IMR-90 (cell line): Measurements from ENCODE around the gene MGAT4A. TPM values are rescaled to one million over a fixed set of nuclear protein-coding genes. Genes with fewer than 3 reads are reported as not detected.

Experiments used
- ATAC-seq: fragments of 200-7000 bp; cut with Tn5 transposase; 2 replicates; pipeline ENCODE4 v1.9.1; 2020; ENCODE audit warnings: low read depth, mild to moderate bottlenecking, moderate library complexity
- BruUV-seq: library from RNA; stranded (reverse); fragments of 400-500 nt; replicated peaks from 2 replicates; lab custom pipeline; 2021; lab: Mats Ljungman, UMichigan
- CTCF ChIA-PET: fragments of 300-600 bp; formaldehyde crosslinking; extraction: SDS; loops from one replicate; lab custom pipeline; 2021; ENCODE audit warnings: antibody characterized with exemption; lab: Yijun Ruan, JAX
- POLR2A ChIA-PET: fragments of 300-600 bp; sonication (Branson Sonifier 250); formaldehyde crosslinking; loops from one replicate; lab custom pipeline; 2022; ENCODE audit warnings: antibody characterized with exemption; ENCODE audit not compliant: unreplicated experiment; lab: Charles Lee
- DNase-seq: peaks from one replicate; pipeline ENCODE4 v3.0.0; 2013
- H2AFZ ChIP-seq: replicated peaks from 2 replicates; pipeline ENCODE3; 2013; ENCODE audit warnings: low read length, mild to moderate bottlenecking; ENCODE audit not compliant: poor library complexity
- H2AK5ac ChIP-seq: 2 replicates; pipeline ENCODE4 v1.6.1; 2013; ENCODE audit warnings: low read depth, low read length, inconsistent platforms
- H2AK9ac ChIP-seq: replicated peaks from 2 replicates; pipeline ENCODE3; 2013; ENCODE audit warnings: mild to moderate bottlenecking, low read depth, low read length, moderate library complexity; ENCODE audit not compliant: poor library complexity
- H2BK120ac ChIP-seq: 2 replicates; pipeline ENCODE4 v1.6.1; 2013; ENCODE audit warnings: low read depth, low read length, inconsistent platforms
- H2BK15ac ChIP-seq: 3 replicates; pipeline ENCODE4 v1.6.1; 2013; ENCODE audit warnings: low read depth, low read length, inconsistent platforms
- H2BK20ac ChIP-seq: 2 replicates; pipeline ENCODE4 v1.6.1; 2013; ENCODE audit warnings: low read depth, mild to moderate bottlenecking, inconsistent platforms, low read length, moderate library complexity
- H2BK5ac ChIP-seq: 2 replicates; pipeline ENCODE4 v1.6.1; 2013; ENCODE audit warnings: mild to moderate bottlenecking, low read depth, low read length, inconsistent platforms; ENCODE audit not compliant: poor library complexity, severe bottlenecking
- H3K14ac ChIP-seq: replicated peaks from 2 replicates; pipeline ENCODE4 v1.6.1; 2013; ENCODE audit warnings: low read depth, low read length, inconsistent platforms
- H3K18ac ChIP-seq: 2 replicates; pipeline ENCODE4 v1.6.1; 2013; ENCODE audit warnings: low read depth, low read length, control low read depth
- H3K23ac ChIP-seq: 2 replicates; pipeline ENCODE4 v1.6.1; 2013; ENCODE audit warnings: low read depth, low read length, inconsistent platforms
- H3K27ac ChIP-seq: 2 replicates; pipeline ENCODE4 v1.5.1; 2013; ENCODE audit warnings: mild to moderate bottlenecking, control low read depth, low read length; ENCODE audit not compliant: insufficient read depth
- H3K27me3 ChIP-seq: 2 replicates; pipeline ENCODE4 v1.6.1; 2013; ENCODE audit warnings: low read length; ENCODE audit not compliant: control insufficient read depth, insufficient read depth
- H3K36me3 ChIP-seq: 2 replicates; pipeline ENCODE4 v1.6.1; 2013; ENCODE audit warnings: low read length, mixed read lengths; ENCODE audit not compliant: control insufficient read depth, insufficient read depth
- H3K4ac ChIP-seq: 2 replicates; pipeline ENCODE4 v1.6.1; 2013; ENCODE audit warnings: low read depth, low read length, inconsistent platforms
- H3K4me1 ChIP-seq: 2 replicates; pipeline ENCODE4 v1.6.1; 2013; ENCODE audit warnings: low read length, mixed read lengths; ENCODE audit not compliant: control insufficient read depth, insufficient read depth
- H3K4me2 ChIP-seq: 2 replicates; pipeline ENCODE4 v1.6.1; 2013; ENCODE audit warnings: low read depth, mild to moderate bottlenecking, control low read depth, low read length, moderate library complexity
- H3K4me3 ChIP-seq: 2 replicates; pipeline ENCODE4 v1.5.1; 2013; ENCODE audit warnings: low read depth, mild to moderate bottlenecking, control low read depth, low read length, moderate library complexity; ENCODE audit not compliant: insufficient read depth
- H3K56ac ChIP-seq: 2 replicates; pipeline ENCODE4 v1.6.1; 2013; ENCODE audit warnings: low read length, inconsistent platforms; ENCODE audit not compliant: insufficient read depth; ENCODE audit errors: extremely low read depth
- H3K79me1 ChIP-seq, 2 experiments: 2 replicates each; pipeline ENCODE4 v1.6.1; 2013; ENCODE audit warnings: low read length in 2 of 2, inconsistent platforms in 1 of 2, low read depth in 1 of 2
- H3K9ac ChIP-seq: 2 replicates; pipeline ENCODE4 v1.6.1; 2013; ENCODE audit warnings: low read depth, low read length, control low read depth
- H3K9me1 ChIP-seq: 2 replicates; pipeline ENCODE4 v1.6.1; 2013; ENCODE audit warnings: low read length, inconsistent platforms; ENCODE audit not compliant: insufficient read depth
- H3K9me3 ChIP-seq: 2 replicates; pipeline ENCODE4 v1.6.1; 2013; ENCODE audit warnings: low read length; ENCODE audit not compliant: control insufficient read depth, insufficient read depth
- H4K20me1 ChIP-seq: 2 replicates; pipeline ENCODE4 v1.6.1; 2013; ENCODE audit warnings: low read length, inconsistent platforms; ENCODE audit not compliant: insufficient read depth
- H4K5ac ChIP-seq: 2 replicates; pipeline ENCODE4 v1.6.1; 2013; ENCODE audit warnings: mild to moderate bottlenecking, low read depth, low read length, control low read depth
- H4K8ac ChIP-seq, 2 experiments: 2 replicates each; pipeline ENCODE4 v1.6.1; 2013; ENCODE audit warnings: low read depth in 2 of 2, low read length in 2 of 2, control low read depth in 1 of 2, inconsistent platforms in 1 of 2
- H4K91ac ChIP-seq: 2 replicates; pipeline ENCODE4 v1.6.1; 2013; ENCODE audit warnings: low read depth, low read length, inconsistent platforms; ENCODE audit not compliant: insufficient read depth
- CEBPB ChIP-seq: IDR thresholded peaks from 2 replicates; pipeline ENCODE4 v1.6.1; 2012; ENCODE audit warnings: low read depth, low read length, improper control_type of control experiment
- CHD1 ChIP-seq: IDR thresholded peaks from 2 replicates; pipeline ENCODE4 v1.6.1; 2012; ENCODE audit warnings: low read depth, low read length, improper control_type of control experiment
- CTCF ChIP-seq: conservative IDR thresholded peaks from 2 replicates; pipeline ENCODE4 v1.5.1; 2012; ENCODE audit warnings: mild to moderate bottlenecking, low read depth, low read length, improper control_type of control experiment
- ELK1 ChIP-seq: fragments of 150-350 bp; IDR thresholded peaks from 2 replicates; pipeline ENCODE4 v1.6.1; 2016; ENCODE audit warnings: low read depth, mild to moderate bottlenecking, low read length, moderate library complexity, borderline replicate concordance
- FOS ChIP-seq: fragments of 150-350 bp; IDR thresholded peaks from 2 replicates; pipeline ENCODE4 v1.6.1; 2016; ENCODE audit warnings: low read depth, low read length
- MAFK ChIP-seq: IDR thresholded peaks from 2 replicates; pipeline ENCODE4 v1.6.1; 2012; ENCODE audit warnings: low read depth, low read length, improper control_type of control experiment
- MAZ ChIP-seq: IDR thresholded peaks from 2 replicates; pipeline ENCODE4 v1.6.1; 2012; ENCODE audit warnings: low read depth, mild to moderate bottlenecking, low read length, improper control_type of control experiment, moderate library complexity, borderline replicate concordance
- NFE2L2 ChIP-seq: fragments of 150-350 bp; IDR thresholded peaks from 2 replicates; pipeline ENCODE4 v1.6.1; 2016; ENCODE audit warnings: low read depth, mild to moderate bottlenecking, low read length
- POLR2A ChIP-seq: IDR thresholded peaks from 2 replicates; pipeline ENCODE4 v1.6.1; 2012; ENCODE audit warnings: mild to moderate bottlenecking, low read depth, low read length
- RCOR1 ChIP-seq: IDR thresholded peaks from 2 replicates; pipeline ENCODE4 v1.6.1; 2012; ENCODE audit warnings: mild to moderate bottlenecking, low read length, improper control_type of control experiment; ENCODE audit not compliant: insufficient replicate concordance
- RFX5 ChIP-seq: IDR thresholded peaks from 2 replicates; pipeline ENCODE4 v1.8.0; 2012; ENCODE audit warnings: low read depth, mild to moderate bottlenecking, low read length, moderate library complexity
- WGBS, 2 experiments: methylation state at CpG; one replicate each; pipeline versions ENCODE4 v1.1.5 to v1.1.7; 2013; ENCODE audit warnings: missing lambda C conversion rate in 2 of 2; ENCODE audit not compliant: insufficient read length in 1 of 2; ENCODE audit errors: extremely low coverage in 2 of 2; 5-methylcytosine and 5-hydroxymethylcytosine counted together
- dilution Hi-C: fragments of 300-500 bp; cut with HindIII; formaldehyde crosslinking; loops from one replicate; pipeline ENCODE4 v1.14.3; 2018; ENCODE audit warnings: low sequenced_read_pairs; ENCODE audit not compliant: unreplicated experiment
- in situ Hi-C: fragments of 300-500 bp; cut with MboI; formaldehyde crosslinking; loops from 3 replicates; pipeline ENCODE4 v1.14.3; 2019; ENCODE audit warnings: low sequenced_read_pairs, inconsistent platforms, mixed read lengths
- intact Hi-C: fragments of 100-400 bp; cut with micrococcal nuclease; formaldehyde crosslinking; loops from 2 replicates; pipeline ENCODE4 v1.10.0; 2022
- polyA plus RNA-seq, 3 experiments: library from polyadenylated mRNA; depleted of rRNA; stranded (reverse); fragments of >200 nt; gene quantifications; 2 replicates each; pipeline ENCODE4 v1.2.3, GENCODE V29; 2012; ENCODE audit warnings: low replicate concordance in 1 of 3
- total RNA-seq: library from RNA; depleted of rRNA; stranded (reverse); fragments of >200 nt; gene quantifications from 2 replicates; pipeline ENCODE4 v1.2.3, GENCODE V29; 2012

MGAT4A gene
- total and polyA plus RNA-seq, 2 of the 4 experiments (the other 2 are of a cell fraction): under 0.01 TPM; not detected in 1

- dilution Hi-C loops (no loop called here), intact Hi-C loops (no loop called here), in situ Hi-C loops (no loop called here)
- H3K9me3 ChIP-seq: no peaks in the 10 kb centered on the region
- H3K4me3 ChIP-seq: no peak overlapping the region
- H3K27me3 ChIP-seq: peaks cover 14% of the 10 kb centered on the region
- no peak overlapping the region for H2AK9ac ChIP-seq
- no peak overlapping the region for H2AK5ac ChIP-seq
- H3K23ac ChIP-seq: no peak overlapping the region
- H2BK5ac ChIP-seq: no peak overlapping the region
- no peak for TF ChIP-seq MAFK
- no peak for TF ChIP-seq CHD1
- TF ChIP-seq NFE2L2: no peak
- TF ChIP-seq RCOR1: no peak
- no peak for TF ChIP-seq RFX5
- TF ChIP-seq FOS: no peak
- no peak for TF ChIP-seq POLR2A
- no peak for TF ChIP-seq MAZ
- no peak for TF ChIP-seq ELK1
- TF ChIP-seq CEBPB: no peak
- no peak for TF ChIP-seq CTCF
- ATAC-seq (no peak), DNase-seq (no peak)
- H3K9ac ChIP-seq: no peak overlapping the region
- no peaks in the 10 kb centered on the region for H3K9me1 ChIP-seq
- no peak overlapping the region for H3K14ac ChIP-seq
- H3K4me1 ChIP-seq: no peaks in the 10 kb centered on the region
- ChIA-PET CTCF (no interaction called here), POLR2A (no interaction called here)
- WGBS, 2 experiments: no CpG with 5 or more reads among the region's 4 CpGs
- H4K5ac ChIP-seq: no peak overlapping the region
- no peak overlapping the region for H3K4me2 ChIP-seq
- no peak overlapping the region for H3K27ac ChIP-seq
- no peak overlapping the region for H4K8ac ChIP-seq
- no peaks in the 10 kb centered on the region for H4K20me1 ChIP-seq
- H3K18ac ChIP-seq: no peak overlapping the region
- H3K36me3 ChIP-seq: no peaks in the 10 kb centered on the region
- no peak overlapping the region for H3K56ac ChIP-seq
- no peak overlapping the region for H2BK15ac ChIP-seq
- H3K79me1 ChIP-seq: no peaks in the 10 kb centered on the region
- H3K4ac ChIP-seq: no peak overlapping the region
- no peak overlapping the region for H2BK20ac ChIP-seq
- H4K91ac ChIP-seq: no peak overlapping the region
- no TSS peak for BruUV-seq
- no peak overlapping the region for H2BK120ac ChIP-seq
- no peak overlapping the region for H2AFZ ChIP-seq
Observed at GRCh38 chr2:98764499-98764898, 33.6 kb upstream of the MGAT4A start.
